HG02970 (cell line): ENCODE data around the gene ZNF346.

Source experiments
- ATAC-seq: cut with Tn5 transposase; IDR thresholded peaks from one replicate; pipeline ENCODE4 v1.9.1; 2021; ENCODE audit warnings: mild to moderate bottlenecking, moderate library complexity, moderate number of reproducible peaks; ENCODE audit not compliant: unreplicated experiment, low FRiP score

The ZNF346 gene

GRCh38 chr5:177092178-177093081 lies 69.9 kb downstream of the ZNF346 start:
- ATAC-seq, result no peak

- no peak for ATAC-seq
Measured at GRCh38 chr5:177093082-177093712, 70.7 kb downstream of the ZNF346 start.

- ATAC-seq, result no peak
Measured at GRCh38 chr5:177093803-177094202, 71.3 kb downstream of the ZNF346 start.

- ATAC-seq, result no peak
Measured at GRCh38 chr5:177094224-177095087, 72.0 kb downstream of the ZNF346 start.

- ATAC-seq, result no peak
Measured at GRCh38 chr5:177095088-177095669, 72.7 kb downstream of the ZNF346 start.

GRCh38 chr5:177096162-177097015 lies 73.9 kb downstream of the ZNF346 start:
- no peak for ATAC-seq

- no peak for ATAC-seq
Measured at GRCh38 chr5:177097016-177097985, 74.8 kb downstream of the ZNF346 start.

- ATAC-seq, result no peak
Measured at GRCh38 chr5:177098120-177098469, 75.6 kb downstream of the ZNF346 start.

- no peak for ATAC-seq
Measured at GRCh38 chr5:177098470-177099141, 76.1 kb downstream of the ZNF346 start.

- no peak for ATAC-seq
Measured at GRCh38 chr5:177099422-177100093, 77.1 kb downstream of the ZNF346 start.

GRCh38 chr5:177100714-177101121 lies 78.2 kb downstream of the ZNF346 start:
- ATAC-seq, result no peak

- no peak for ATAC-seq
Measured at GRCh38 chr5:177103523-177104253, 81.2 kb downstream of the ZNF346 start.

- no peak for ATAC-seq
Measured at GRCh38 chr5:177105691-177106476, 83.4 kb downstream of the ZNF346 start.

GRCh38 chr5:177107159-177107558 lies 84.7 kb downstream of the ZNF346 start:
- no peak for ATAC-seq

GRCh38 chr5:177109810-177110209 lies 87.3 kb downstream of the ZNF346 start:
- no peak for ATAC-seq
